Stimulated activated CD8-positive, alpha-beta memory T cell treated with anti-CD3 and anti-CD28 coated beads, Interleukin-15, amount 100 ng/mL, for 4 hours (primary cell): ENCODE results near the gene DES.
"Not testable (repeated sequence)": the region's sequence is repeated elsewhere in the genome, so short reads cannot be mapped to it uniquely, and the experiment has no call there.

ENCODE experiments used
- DNase-seq, 2 donors: peaks; one replicate each; pipeline ENCODE4 v3.0.0-alpha.2; 2020; ENCODE audit warnings: low read depth in 2 of 2

DES gene

GRCh38 chr2:219418155-219419011, at the start of gene DES:
Gene DES (plus strand): TSS chr2:219418377. CDS start chr2:219418463, 86 bp downstream.
- DNase-seq: no peak

DNA sequence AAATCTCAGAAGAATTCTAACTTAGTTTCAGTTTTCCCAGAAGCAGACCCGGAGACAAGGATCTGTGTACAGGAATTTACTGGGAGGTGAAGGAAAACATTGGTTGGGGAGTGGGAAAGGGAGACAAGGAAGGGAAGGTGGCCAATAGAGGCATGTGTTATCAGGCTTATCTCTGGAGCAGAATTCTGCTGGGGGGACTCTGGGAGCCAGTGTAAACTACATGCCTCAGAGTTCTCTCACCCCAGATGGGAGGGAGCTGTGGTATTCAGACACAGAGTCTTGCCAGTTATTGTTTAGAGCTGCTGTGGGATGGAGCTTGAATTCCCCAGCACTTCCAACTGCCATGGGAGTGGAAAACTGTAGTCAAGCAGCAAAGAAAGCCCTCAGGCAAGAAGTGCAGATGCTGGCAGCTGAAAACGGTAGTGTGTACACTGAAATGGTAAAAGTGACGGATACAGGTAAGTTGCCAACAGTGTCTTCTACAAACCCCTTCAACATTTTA, 49.4 kb upstream of the DES start:
- no peak for DNase-seq

GRCh38 chr2:219369447-219369861, 48.7 kb upstream of the DES start:
- DNase-seq: no peak

- no peak for DNase-seq
Observed at GRCh38 chr2:219378163-219378851, 39.9 kb upstream of the DES start.

DNA sequence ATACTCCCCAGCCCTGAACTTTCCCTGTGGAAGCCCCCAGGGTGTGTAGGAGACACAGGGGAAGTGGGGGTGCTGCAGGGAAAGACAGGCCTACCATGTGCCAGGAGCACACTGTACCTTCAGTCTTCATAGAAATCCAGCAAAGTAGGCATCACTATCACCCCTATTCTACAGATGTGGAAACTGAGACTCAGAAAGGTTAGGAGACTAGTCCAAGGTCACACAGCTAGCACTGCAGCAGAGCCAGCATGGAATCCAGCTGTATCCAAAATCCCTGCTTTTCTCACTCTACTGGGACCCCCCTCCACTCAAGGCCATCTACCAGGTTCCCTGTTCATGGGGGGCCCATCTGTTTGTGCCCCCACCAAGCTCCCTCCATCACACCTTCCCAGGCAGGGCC, 37.3 kb upstream of the DES start:
- DNase-seq: no peak

- DNase-seq: no peak
Observed at GRCh38 chr2:219381448-219381847, 36.7 kb upstream of the DES start.

DNA sequence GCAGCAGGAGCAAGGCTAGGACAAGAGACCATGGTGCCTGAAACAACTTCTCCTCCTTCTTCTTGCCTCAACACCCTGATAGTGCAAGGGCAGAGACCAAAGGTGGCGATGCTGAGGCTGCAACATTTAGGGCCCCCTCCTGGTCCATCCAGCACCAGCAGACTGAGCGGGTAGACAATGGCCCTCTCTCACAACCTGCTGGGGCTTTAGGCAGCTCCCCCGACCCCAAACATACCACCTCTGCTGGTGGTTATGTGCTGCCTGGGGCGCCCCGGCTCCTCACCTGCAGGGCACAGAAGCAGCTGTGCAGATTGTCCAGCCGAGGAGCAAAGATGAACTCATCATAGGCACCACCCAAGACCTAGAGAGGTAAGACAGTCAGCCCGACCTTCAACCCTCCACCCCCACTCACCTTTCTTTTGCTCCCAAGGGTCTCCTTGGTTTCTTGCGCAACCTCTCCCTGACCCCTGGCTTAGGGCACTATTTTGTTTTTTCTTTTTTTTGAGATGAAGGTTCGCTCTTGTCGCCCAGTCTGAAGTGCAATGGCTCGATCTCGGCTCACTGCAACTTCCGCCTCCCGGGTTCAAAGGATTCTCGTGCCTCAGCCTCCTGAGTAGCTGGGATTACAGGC, 34.0 kb upstream of the DES start:
- no peak for DNase-seq

- DNase-seq: no peak
Observed at GRCh38 chr2:219384859-219385258, 33.3 kb upstream of the DES start.

DNA sequence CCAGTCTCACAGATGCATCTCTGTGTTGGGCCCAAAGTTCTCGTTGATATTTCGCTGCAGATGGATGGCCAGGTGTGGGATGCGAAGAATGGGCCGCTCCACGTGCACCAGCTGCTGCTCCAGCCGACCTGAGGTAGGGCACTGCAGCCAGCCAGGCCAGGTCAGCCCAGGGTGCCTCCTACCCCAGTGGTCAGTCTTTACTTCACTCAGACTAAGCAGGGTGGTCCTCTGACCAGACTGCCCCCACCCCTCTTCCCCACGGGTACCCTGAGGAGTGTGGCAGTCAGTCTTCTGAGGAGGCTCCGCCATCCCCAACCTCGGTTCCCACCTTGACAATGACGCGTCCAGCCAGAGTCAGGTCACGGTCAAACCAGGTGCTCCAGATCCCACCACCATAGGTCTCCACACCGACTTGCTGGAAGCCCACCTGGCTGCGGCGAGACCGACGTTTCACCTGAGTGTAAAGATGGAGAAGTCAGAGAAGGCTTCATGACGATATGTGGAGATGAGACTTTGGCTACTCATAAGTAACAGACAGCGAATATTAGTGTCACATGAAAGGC, 32.1 kb upstream of the DES start:
- no peak for DNase-seq

GRCh38 chr2:219386532-219387280, 31.5 kb upstream of the DES start:
- no peak for DNase-seq

GRCh38 chr2:219387306-219388120, 30.7 kb upstream of the DES start, which contains the start of gene DNPEP:
Gene DNPEP (minus strand): TSS chr2:219387912. CDS start chr2:219387794, 118 bp downstream.
- DNase-seq: peak; percentile 86 to 91

- DNase-seq: peak; percentile 97 to 99
Observed at GRCh38 chr2:219388121-219388906, 29.9 kb upstream of the DES start.

DNA sequence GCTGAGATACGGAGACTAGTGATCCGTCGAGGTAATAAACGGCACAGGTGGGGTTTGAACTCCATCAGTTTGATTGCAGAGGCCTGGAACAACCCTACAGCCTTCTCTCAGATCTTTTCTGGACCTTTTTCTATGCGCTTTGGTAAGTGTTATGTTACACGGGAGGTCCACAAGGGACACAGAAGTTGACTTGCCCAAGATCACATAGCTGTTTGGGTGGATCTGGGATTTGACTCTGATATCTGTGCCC, 29.3 kb upstream of the DES start:
- no peak for DNase-seq

- no peak for DNase-seq
Observed at GRCh38 chr2:219392754-219393153, 25.4 kb upstream of the DES start.

DNA sequence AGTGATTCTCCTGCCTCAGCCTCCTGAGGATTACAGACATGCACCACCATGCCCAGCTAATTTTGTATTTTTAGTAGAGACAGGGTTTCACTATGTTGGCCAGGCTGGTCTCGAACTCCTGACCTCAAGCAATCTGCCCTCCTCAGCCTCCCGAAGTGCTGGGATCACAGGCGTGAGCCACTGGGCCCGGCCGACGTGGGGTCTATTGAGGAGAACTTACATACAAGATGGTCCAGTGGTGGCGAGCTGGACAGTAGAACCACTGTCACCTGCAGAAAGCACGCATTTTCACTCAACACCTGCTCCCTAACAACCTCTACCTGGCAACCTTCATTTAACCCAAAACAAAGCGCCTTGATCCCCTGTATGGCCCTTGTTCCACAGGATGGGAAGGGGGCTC, 23.1 kb upstream of the DES start:
- DNase-seq: not testable (repeated sequence)

- no peak for DNase-seq
Observed at GRCh38 chr2:219395609-219396008, 22.6 kb upstream of the DES start.

DNA sequence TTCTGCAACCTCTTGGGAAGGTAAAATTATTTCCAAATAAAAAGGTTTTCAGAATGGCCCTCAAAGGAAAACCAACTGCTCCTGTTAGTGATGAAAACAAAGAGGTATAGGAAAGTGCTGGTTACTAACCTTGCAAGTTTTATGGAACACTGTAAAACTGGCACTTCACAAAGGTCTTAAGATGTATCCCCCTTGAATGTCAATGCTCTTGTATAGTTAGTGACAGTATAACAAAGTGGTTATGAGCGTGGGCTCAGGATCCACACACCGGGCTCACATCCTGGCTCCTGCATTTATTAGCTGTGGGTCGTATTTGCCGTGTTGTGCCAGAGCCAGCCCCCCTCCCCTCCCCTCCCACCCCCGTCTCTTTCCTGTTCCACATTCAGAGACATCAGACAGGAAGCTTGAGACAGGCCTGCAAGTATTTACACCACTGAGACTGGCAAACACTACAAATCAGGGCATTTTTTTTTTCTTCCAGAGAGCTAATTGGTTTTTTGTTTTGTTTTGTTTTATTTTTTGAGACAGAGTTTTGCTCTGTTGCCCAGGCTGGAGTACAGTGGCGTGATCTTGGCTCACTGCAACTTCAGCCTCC, 21.2 kb upstream of the DES start:
- DNase-seq: no peak

DNA sequence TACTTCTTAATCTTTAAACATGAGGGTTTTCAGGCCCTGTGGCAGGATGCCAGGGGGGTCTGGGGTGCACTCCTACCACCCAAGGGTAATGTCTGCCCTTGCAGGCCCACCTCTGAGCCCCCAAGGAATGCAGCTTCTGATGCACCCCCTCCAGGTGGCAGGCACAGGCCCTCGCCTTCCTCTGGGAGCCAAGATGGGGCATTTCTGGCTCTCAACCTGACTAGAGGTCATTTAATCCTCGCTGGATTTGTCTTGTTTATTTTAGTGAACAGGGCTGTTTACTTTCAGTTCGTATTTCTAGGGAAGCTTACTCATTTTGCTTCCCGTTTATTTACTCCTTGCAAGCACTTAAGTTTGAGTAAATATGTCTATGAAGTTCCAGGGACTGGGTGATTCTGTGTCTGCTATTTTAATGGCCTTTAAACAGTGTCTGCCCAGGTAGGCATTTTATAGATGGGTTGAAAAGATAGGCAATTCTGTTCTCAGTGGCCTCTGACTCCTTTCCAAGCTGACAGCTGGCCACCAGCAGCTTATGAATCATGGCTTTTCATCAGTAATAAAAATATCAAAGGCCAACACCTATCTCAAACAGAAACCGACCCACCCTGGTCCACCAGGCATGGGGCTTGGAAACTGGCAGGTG, 19.3 kb upstream of the DES start:
- no peak for DNase-seq
